ENCODE results near the gene ZNF180. TPM values are rescaled to one million over a fixed set of nuclear protein-coding genes. Genes with fewer than 3 reads are reported as not detected.

Gene ZNF180
- total RNA-seq, result 24.4 TPM

GRCh38 chr19:44499962-44500949 is at the start of gene ZNF180:
Gene ZNF180, minus strand, starts transcription at chr19:44500522. Its CDS starts 3,188 bp downstream, at chr19:44497334.

GRCh38 chr19:44529536-44529935 is 29.2 kb upstream of the ZNF180 start, which contains the start of gene CEACAM20:
Gene CEACAM20, minus strand, starts transcription at chr19:44529675. Its CDS starts 166 bp downstream, at chr19:44529509.

GRCh38 chr19:44447916-44448674 is 52.2 kb downstream of the ZNF180 start, which contains the start of gene ZNF229:
Gene ZNF229, minus strand, starts transcription at chr19:44448472. Its CDS starts 5,625 bp downstream, at chr19:44442847.

Other genes starting within 250 kb of the ZNF180 start
- gene ZNF233, start 240.6 kb downstream of the ZNF180 start, total RNA-seq, result 17.5 TPM
- gene ZNF235, start 195.5 kb downstream of the ZNF180 start, total RNA-seq, result 32.9 TPM
- 30.0 TPM for gene ZNF112, start 143.8 kb downstream of the ZNF180 start, total RNA-seq
- gene ZNF285, start 98.9 kb downstream of the ZNF180 start, total RNA-seq, result 42.6 TPM
- gene ZNF229, start 52.0 kb downstream of the ZNF180 start, total RNA-seq, result 16.6 TPM
- gene CEACAM20, start 29.2 kb upstream of the ZNF180 start, total RNA-seq, result not detected
- gene IGSF23, start 113.0 kb upstream of the ZNF180 start, total RNA-seq, result not detected
- 55.7 TPM for gene PVR, start 143.4 kb upstream of the ZNF180 start, total RNA-seq
- 5.3 TPM for gene CEACAM19, start 171.0 kb upstream of the ZNF180 start, total RNA-seq
- gene CEACAM16, start 198.6 kb upstream of the ZNF180 start, total RNA-seq, result not detected
- gene BCL3, start 248.2 kb upstream of the ZNF180 start, total RNA-seq, result not detected